ENCODE measurements around the gene SLC25A25.
"Not testable (repeated sequence)": the region's sequence is repeated elsewhere in the genome, so short reads cannot be mapped to it uniquely, and the experiment has no call there.

The SLC25A25 gene

GRCh38 chr9:128128836-128129590, 61.0 kb downstream of the SLC25A25 start:
- DNase-seq: no peak

- DNase-seq: not testable (repeated sequence)
Measured at GRCh38 chr9:128129976-128130590, 62.1 kb downstream of the SLC25A25 start.

GRCh38 chr9:128130651-128131050, 62.6 kb downstream of the SLC25A25 start:
- not testable (repeated sequence) for DNase-seq

- DNase-seq: not testable (repeated sequence)
Measured at GRCh38 chr9:128131346-128131745, 63.3 kb downstream of the SLC25A25 start.

GRCh38 chr9:128132139-128132538, 64.1 kb downstream of the SLC25A25 start:
- DNase-seq: not testable (repeated sequence)

GRCh38 chr9:128135561-128135960, 67.5 kb downstream of the SLC25A25 start:
- DNase-seq: not testable (repeated sequence)

GRCh38 chr9:128136816-128137793, 69.1 kb downstream of the SLC25A25 start:
- no peak for DNase-seq

- no peak for DNase-seq
Measured at GRCh38 chr9:128138001-128138400, 70.0 kb downstream of the SLC25A25 start.

GRCh38 chr9:128139621-128140020, 71.6 kb downstream of the SLC25A25 start:
- DNase-seq: no peak

GRCh38 chr9:128141604-128142003, 73.6 kb downstream of the SLC25A25 start:
- DNase-seq: no peak

- no peak for DNase-seq
Measured at GRCh38 chr9:128142061-128142460, 74.0 kb downstream of the SLC25A25 start.

- no peak for DNase-seq
Measured at GRCh38 chr9:128142596-128142995, 74.6 kb downstream of the SLC25A25 start.

GRCh38 chr9:128143525-128144238, 75.7 kb downstream of the SLC25A25 start:
- DNase-seq: no peak

GRCh38 chr9:128144239-128145181, 76.5 kb downstream of the SLC25A25 start:
- no peak for DNase-seq

GRCh38 chr9:128145536-128145935, 77.5 kb downstream of the SLC25A25 start:
- peak; percentile 63 for DNase-seq

- DNase-seq: peak; percentile 63
Measured at GRCh38 chr9:128145951-128146351, 77.9 kb downstream of the SLC25A25 start.

GRCh38 chr9:128146591-128147120, 78.6 kb downstream of the SLC25A25 start:
- no peak for DNase-seq

GRCh38 chr9:128148509-128149000, 80.5 kb downstream of the SLC25A25 start:
- no peak for DNase-seq

- no peak for DNase-seq
Measured at GRCh38 chr9:128149001-128149701, 81.1 kb downstream of the SLC25A25 start, which contains the start of gene LCN2. Gene LCN2, plus strand, starts transcription at chr9:128149453. Its CDS starts 73 bp downstream, at chr9:128149526.

- no peak for DNase-seq
Measured at GRCh38 chr9:128149951-128150593, 82.0 kb downstream of the SLC25A25 start.
